ENCODE data around the gene SAT1.

Gene SAT1

GRCh38 chrX:23788521-23788920 is 5.5 kb downstream of the SAT1 start:
- H3K27ac Mint-ChIP-seq = no peak overlapping the region
- no peaks in the 10 kb centered on the region for H3K9me3 Mint-ChIP-seq
- no peak overlapping the region for H3K4me3 Mint-ChIP-seq
- H3K27me3 Mint-ChIP-seq = no peaks in the 10 kb centered on the region
- H3K36me3 Mint-ChIP-seq = peaks cover 20% of the 10 kb centered on the region
- H3K4me1 Mint-ChIP-seq = peaks cover 20% of the 10 kb centered on the region
- ATAC-seq = no peak

GRCh38 chrX:23788946-23789345 is 6.0 kb downstream of the SAT1 start:
- no peak for ATAC-seq
- Mint-ChIP-seq H3K9me3 (no peaks in the 10 kb centered on the region), H3K36me3 (peaks cover 16% of the 10 kb centered on the region), H3K4me1 (peaks cover 16% of the 10 kb centered on the region), H3K27ac (no peak overlapping the region), H3K27me3 (no peaks in the 10 kb centered on the region), H3K4me3 (no peak overlapping the region)

- ATAC-seq = no peak
- Mint-ChIP-seq H3K9me3 (no peaks in the 10 kb centered on the region), H3K4me3 (no peak overlapping the region), H3K27me3 (no peaks in the 10 kb centered on the region), H3K36me3 (peaks cover 10% of the 10 kb centered on the region), H3K4me1 (peaks cover 10% of the 10 kb centered on the region), H3K27ac (no peak overlapping the region)
These were observed 6.6 kb downstream of the SAT1 start for GRCh38 chrX:23789386-23790154.

- no peaks in the 10 kb centered on the region for H3K27me3 Mint-ChIP-seq
- H3K9me3 Mint-ChIP-seq = no peaks in the 10 kb centered on the region
- H3K27ac Mint-ChIP-seq = no peak overlapping the region
These were observed 7.2 kb downstream of the SAT1 start for GRCh38 chrX:23790155-23790497.

GRCh38 chrX:23792861-23793553 is 10.0 kb downstream of the SAT1 start:
- Mint-ChIP-seq H3K27me3 (no peaks in the 10 kb centered on the region), H3K4me1 (no peaks in the 10 kb centered on the region), H3K27ac (no peak overlapping the region), H3K9me3 (no peaks in the 10 kb centered on the region), H3K4me3 (no peak overlapping the region), H3K36me3 (no peaks in the 10 kb centered on the region)
- ATAC-seq = no peak

More at GRCh38 chrX:23790155-23790497, 7.2 kb downstream of the SAT1 start:
- Mint-ChIP-seq H3K4me3 (no peak overlapping the region), H3K4me1 (peaks cover 5% of the 10 kb centered on the region), H3K36me3 (peaks cover 5% of the 10 kb centered on the region)
- ATAC-seq = no peak

- no peaks in the 10 kb centered on the region for H3K27me3 Mint-ChIP-seq
- no peak overlapping the region for H3K27ac Mint-ChIP-seq
- no peaks in the 10 kb centered on the region for H3K36me3 Mint-ChIP-seq
- ATAC-seq = no peak
- no peaks in the 10 kb centered on the region for H3K9me3 Mint-ChIP-seq
- H3K4me3 Mint-ChIP-seq = no peak overlapping the region
- no peaks in the 10 kb centered on the region for H3K4me1 Mint-ChIP-seq
These were observed 12.2 kb downstream of the SAT1 start for GRCh38 chrX:23795221-23795620.

- Mint-ChIP-seq H3K36me3 (no peaks in the 10 kb centered on the region), H3K9me3 (no peaks in the 10 kb centered on the region), H3K4me1 (no peaks in the 10 kb centered on the region), H3K4me3 (no peak overlapping the region), H3K27me3 (no peaks in the 10 kb centered on the region), H3K27ac (no peak overlapping the region)
- ATAC-seq = no peak
These were observed 14.6 kb downstream of the SAT1 start for GRCh38 chrX:23797371-23798128.

- Mint-ChIP-seq H3K27ac (no peak overlapping the region), H3K27me3 (no peaks in the 10 kb centered on the region), H3K4me1 (peaks cover 6% of the 10 kb centered on the region), H3K36me3 (no peaks in the 10 kb centered on the region), H3K4me3 (no peak overlapping the region), H3K9me3 (no peaks in the 10 kb centered on the region)
- no peak for ATAC-seq
These were observed 16.6 kb downstream of the SAT1 start for GRCh38 chrX:23799469-23800065.

- Mint-ChIP-seq H3K27ac (no peak overlapping the region), H3K36me3 (no peaks in the 10 kb centered on the region), H3K27me3 (no peaks in the 10 kb centered on the region), H3K4me1 (peaks cover 6% of the 10 kb centered on the region), H3K9me3 (no peaks in the 10 kb centered on the region), H3K4me3 (no peak overlapping the region)
- no peak for ATAC-seq
These were observed 19.5 kb downstream of the SAT1 start for GRCh38 chrX:23802431-23802830.

GRCh38 chrX:23803931-23804381 is 21.0 kb downstream of the SAT1 start:
- Mint-ChIP-seq H3K36me3 (no peaks in the 10 kb centered on the region), H3K27ac (no peak overlapping the region), H3K27me3 (no peaks in the 10 kb centered on the region), H3K9me3 (no peaks in the 10 kb centered on the region), H3K4me1 (peaks cover 6% of the 10 kb centered on the region), H3K4me3 (no peak overlapping the region)
- no peak for ATAC-seq

GRCh38 chrX:23804578-23804977 is 21.6 kb downstream of the SAT1 start:
- no peak for ATAC-seq
- H3K9me3 Mint-ChIP-seq = no peaks in the 10 kb centered on the region
- peaks cover 6% of the 10 kb centered on the region for H3K4me1 Mint-ChIP-seq
- no peak overlapping the region for H3K27ac Mint-ChIP-seq
- H3K27me3 Mint-ChIP-seq = no peaks in the 10 kb centered on the region
- H3K4me3 Mint-ChIP-seq = no peak overlapping the region
- no peaks in the 10 kb centered on the region for H3K36me3 Mint-ChIP-seq

GRCh38 chrX:23805389-23805788 is 22.4 kb downstream of the SAT1 start:
- Mint-ChIP-seq H3K4me1 (peaks cover 6% of the 10 kb centered on the region), H3K36me3 (no peaks in the 10 kb centered on the region), H3K27ac (no peak overlapping the region), H3K27me3 (no peaks in the 10 kb centered on the region), H3K9me3 (no peaks in the 10 kb centered on the region), H3K4me3 (no peak overlapping the region)
- ATAC-seq = no peak

- Mint-ChIP-seq H3K36me3 (no peaks in the 10 kb centered on the region), H3K4me1 (peaks cover 6% of the 10 kb centered on the region), H3K9me3 (no peaks in the 10 kb centered on the region), H3K4me3 (no peak overlapping the region), H3K27ac (no peak overlapping the region), H3K27me3 (no peaks in the 10 kb centered on the region)
- ATAC-seq = no peak
These were observed 27.3 kb downstream of the SAT1 start for GRCh38 chrX:23810279-23810678.

- Mint-ChIP-seq H3K4me1 (peaks cover 6% of the 10 kb centered on the region), H3K27me3 (no peaks in the 10 kb centered on the region), H3K36me3 (no peaks in the 10 kb centered on the region), H3K9me3 (no peaks in the 10 kb centered on the region), H3K27ac (no peak overlapping the region), H3K4me3 (peak overlapping the region; percentile 36)
- no peak for ATAC-seq
These were observed 28.2 kb downstream of the SAT1 start for GRCh38 chrX:23811108-23811651.

- no peak for ATAC-seq
- Mint-ChIP-seq H3K4me1 (peaks cover 6% of the 10 kb centered on the region), H3K27ac (no peak overlapping the region), H3K27me3 (no peaks in the 10 kb centered on the region), H3K9me3 (no peaks in the 10 kb centered on the region), H3K36me3 (no peaks in the 10 kb centered on the region), H3K4me3 (peak overlapping the region; percentile 17)
These were observed 28.7 kb downstream of the SAT1 start for GRCh38 chrX:23811656-23812055.
